Ishikawa (cell line): ENCODE results near the gene SSTR4.

Experiments used
- CEBPB ChIP-seq: IDR thresholded peaks from 2 replicates; pipeline ENCODE4 v1.6.1; 2012
- CREB1 ChIP-seq: IDR thresholded peaks from 2 replicates; pipeline ENCODE4 v1.6.1; 2012; ENCODE audit warnings: low read depth
- EGR1 ChIP-seq: IDR thresholded peaks from 2 replicates; pipeline ENCODE4 v1.6.1; 2012
- EP300 ChIP-seq: IDR thresholded peaks from 2 replicates; pipeline ENCODE4 v1.6.1; 2012; ENCODE audit warnings: borderline replicate concordance
- FOXM1 ChIP-seq: IDR thresholded peaks from 2 replicates; pipeline ENCODE4 v1.6.1; 2012; ENCODE audit warnings: low read depth, borderline replicate concordance
- NFIC ChIP-seq: IDR thresholded peaks from 2 replicates; pipeline ENCODE4 v1.6.1; 2012
- RAD21 ChIP-seq: IDR thresholded peaks from 2 replicates; pipeline ENCODE4 v1.6.1; 2012; ENCODE audit warnings: low read depth
- TAF1 ChIP-seq: IDR thresholded peaks from 2 replicates; pipeline ENCODE4 v1.6.1; 2012; ENCODE audit warnings: low read depth, mild to moderate bottlenecking
- TCF12 ChIP-seq: IDR thresholded peaks from 2 replicates; pipeline ENCODE4 v1.6.1; 2012; ENCODE audit warnings: low read depth
- TEAD4 ChIP-seq: IDR thresholded peaks from 2 replicates; pipeline ENCODE4 v1.6.1; 2012
- YY1 ChIP-seq: IDR thresholded peaks from 2 replicates; pipeline ENCODE4 v1.6.1; 2012; ENCODE audit warnings: low read depth
- ZBTB7A ChIP-seq: IDR thresholded peaks from 2 replicates; pipeline ENCODE4 v1.6.1; 2012; ENCODE audit warnings: low read depth
- TF ChIP-seq, protein P1 (sequence below): IDR thresholded peaks from 2 replicates; pipeline ENCODE4 v1.6.1; 2012
- TF ChIP-seq, protein P2 (sequence below): IDR thresholded peaks from 2 replicates; pipeline ENCODE4 v1.6.1; 2012
- TF ChIP-seq, protein P3 (sequence below): IDR thresholded peaks from 2 replicates; pipeline ENCODE4 v1.6.1; 2012; ENCODE audit warnings: low read depth, mild to moderate bottlenecking

Gene SSTR4

DNA sequence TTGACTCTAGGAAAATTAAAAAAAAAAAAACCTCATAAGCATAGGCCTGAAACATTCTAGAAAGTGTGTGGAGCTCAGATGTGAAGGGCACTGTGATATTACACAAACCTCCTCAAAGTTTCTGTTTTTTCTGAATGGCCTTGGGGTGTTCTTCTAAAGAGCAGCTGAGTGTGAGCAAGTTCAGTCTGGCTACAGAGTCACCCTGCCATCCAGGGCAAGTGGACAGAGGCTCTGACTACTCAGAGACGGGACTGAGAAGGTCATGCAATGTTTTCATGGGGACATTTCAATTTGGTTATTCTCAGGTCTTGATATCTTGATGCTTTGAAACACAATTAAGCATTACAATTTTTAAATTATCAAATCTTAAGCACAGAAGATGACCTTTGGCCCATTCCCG, 36.6 kb upstream of the SSTR4 start:
- TF ChIP-seq EP300 (no peak), CREB1 (no peak), YY1 (no peak), TEAD4 (no peak), TCF12 (no peak), TAF1 (no peak), NFIC (no peak), EGR1 (no peak), RAD21 (no peak), ZBTB7A (no peak), CEBPB (no peak), FOXM1 (no peak)
- TF ChIP-seq, protein P1, sequence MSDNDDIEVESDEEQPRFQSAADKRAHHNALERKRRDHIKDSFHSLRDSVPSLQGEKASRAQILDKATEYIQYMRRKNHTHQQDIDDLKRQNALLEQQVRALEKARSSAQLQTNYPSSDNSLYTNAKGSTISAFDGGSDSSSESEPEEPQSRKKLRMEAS, result no peak
- TF ChIP-seq, protein P2, sequence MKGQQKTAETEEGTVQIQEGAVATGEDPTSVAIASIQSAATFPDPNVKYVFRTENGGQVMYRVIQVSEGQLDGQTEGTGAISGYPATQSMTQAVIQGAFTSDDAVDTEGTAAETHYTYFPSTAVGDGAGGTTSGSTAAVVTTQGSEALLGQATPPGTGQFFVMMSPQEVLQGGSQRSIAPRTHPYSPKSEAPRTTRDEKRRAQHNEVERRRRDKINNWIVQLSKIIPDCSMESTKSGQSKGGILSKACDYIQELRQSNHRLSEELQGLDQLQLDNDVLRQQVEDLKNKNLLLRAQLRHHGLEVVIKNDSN, result no peak
- TF ChIP-seq, protein P3, sequence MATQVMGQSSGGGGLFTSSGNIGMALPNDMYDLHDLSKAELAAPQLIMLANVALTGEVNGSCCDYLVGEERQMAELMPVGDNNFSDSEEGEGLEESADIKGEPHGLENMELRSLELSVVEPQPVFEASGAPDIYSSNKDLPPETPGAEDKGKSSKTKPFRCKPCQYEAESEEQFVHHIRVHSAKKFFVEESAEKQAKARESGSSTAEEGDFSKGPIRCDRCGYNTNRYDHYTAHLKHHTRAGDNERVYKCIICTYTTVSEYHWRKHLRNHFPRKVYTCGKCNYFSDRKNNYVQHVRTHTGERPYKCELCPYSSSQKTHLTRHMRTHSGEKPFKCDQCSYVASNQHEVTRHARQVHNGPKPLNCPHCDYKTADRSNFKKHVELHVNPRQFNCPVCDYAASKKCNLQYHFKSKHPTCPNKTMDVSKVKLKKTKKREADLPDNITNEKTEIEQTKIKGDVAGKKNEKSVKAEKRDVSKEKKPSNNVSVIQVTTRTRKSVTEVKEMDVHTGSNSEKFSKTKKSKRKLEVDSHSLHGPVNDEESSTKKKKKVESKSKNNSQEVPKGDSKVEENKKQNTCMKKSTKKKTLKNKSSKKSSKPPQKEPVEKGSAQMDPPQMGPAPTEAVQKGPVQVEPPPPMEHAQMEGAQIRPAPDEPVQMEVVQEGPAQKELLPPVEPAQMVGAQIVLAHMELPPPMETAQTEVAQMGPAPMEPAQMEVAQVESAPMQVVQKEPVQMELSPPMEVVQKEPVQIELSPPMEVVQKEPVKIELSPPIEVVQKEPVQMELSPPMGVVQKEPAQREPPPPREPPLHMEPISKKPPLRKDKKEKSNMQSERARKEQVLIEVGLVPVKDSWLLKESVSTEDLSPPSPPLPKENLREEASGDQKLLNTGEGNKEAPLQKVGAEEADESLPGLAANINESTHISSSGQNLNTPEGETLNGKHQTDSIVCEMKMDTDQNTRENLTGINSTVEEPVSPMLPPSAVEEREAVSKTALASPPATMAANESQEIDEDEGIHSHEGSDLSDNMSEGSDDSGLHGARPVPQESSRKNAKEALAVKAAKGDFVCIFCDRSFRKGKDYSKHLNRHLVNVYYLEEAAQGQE, result no peak

GRCh38 chr20:22999756-23000155, 35.4 kb upstream of the SSTR4 start:
- TF ChIP-seq, protein P1, result no peak
- TF ChIP-seq CREB1, result no peak
- TF ChIP-seq, protein P3, result no peak
- no peak for TF ChIP-seq TCF12

DNA sequence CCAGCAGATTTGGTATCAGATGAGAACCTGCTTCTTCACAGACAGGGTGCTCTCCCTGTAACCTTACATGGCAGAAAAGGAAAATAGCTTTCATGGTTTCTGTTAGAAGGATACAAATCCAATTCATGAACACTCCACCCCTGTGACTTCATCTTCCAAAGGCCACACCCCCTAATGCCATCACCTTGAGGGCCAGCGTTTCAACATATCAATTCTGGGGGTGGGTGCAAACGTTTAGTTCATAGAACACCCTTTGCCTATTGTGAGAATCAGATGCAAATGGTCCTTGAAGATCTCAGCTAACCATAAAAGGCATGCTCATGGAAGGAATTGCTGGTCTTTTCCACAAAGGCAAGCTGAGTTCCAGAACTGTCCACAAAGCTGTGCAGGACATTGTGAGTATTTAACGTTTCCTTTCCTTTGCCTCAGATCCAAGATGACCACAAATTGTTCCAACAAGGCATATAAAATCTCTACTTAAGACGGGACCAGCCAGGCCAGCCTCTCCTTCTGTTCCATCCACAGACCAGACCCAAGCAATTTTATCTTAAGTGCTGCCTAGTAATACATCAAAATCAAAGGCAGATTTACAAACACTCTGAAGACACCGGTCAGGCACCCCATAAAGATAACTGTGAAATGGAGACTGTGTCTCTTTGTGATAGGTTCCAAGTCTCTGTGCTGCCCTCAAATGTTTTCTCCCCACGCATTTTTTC, 34.7 kb upstream of the SSTR4 start:
- TF ChIP-seq YY1 (no peak), ZBTB7A (no peak), EP300 (no peak), CEBPB (no peak), EGR1 (no peak), TCF12 (no peak), CREB1 (no peak), FOXM1 (no peak), RAD21 (no peak), TAF1 (no peak), NFIC (no peak), TEAD4 (no peak)
- TF ChIP-seq, protein P3, result no peak
- TF ChIP-seq, protein P2, result no peak
- TF ChIP-seq, protein P1, result no peak

GRCh38 chr20:23002276-23002675, 32.8 kb upstream of the SSTR4 start:
- TF ChIP-seq TAF1, result no peak
- TF ChIP-seq, protein P2, result no peak
- no peak for TF ChIP-seq CREB1
- TF ChIP-seq RAD21, result no peak
- TF ChIP-seq, protein P1, result no peak
- TF ChIP-seq EGR1, result no peak
- TF ChIP-seq YY1, result no peak
- TF ChIP-seq CEBPB, result no peak
- TF ChIP-seq TEAD4, result no peak
- TF ChIP-seq, protein P3, result no peak
- no peak for TF ChIP-seq TCF12
- TF ChIP-seq FOXM1, result no peak
- no peak for TF ChIP-seq ZBTB7A
- TF ChIP-seq EP300, result no peak
